ENCODE data around the gene DPP6.

DNA sequence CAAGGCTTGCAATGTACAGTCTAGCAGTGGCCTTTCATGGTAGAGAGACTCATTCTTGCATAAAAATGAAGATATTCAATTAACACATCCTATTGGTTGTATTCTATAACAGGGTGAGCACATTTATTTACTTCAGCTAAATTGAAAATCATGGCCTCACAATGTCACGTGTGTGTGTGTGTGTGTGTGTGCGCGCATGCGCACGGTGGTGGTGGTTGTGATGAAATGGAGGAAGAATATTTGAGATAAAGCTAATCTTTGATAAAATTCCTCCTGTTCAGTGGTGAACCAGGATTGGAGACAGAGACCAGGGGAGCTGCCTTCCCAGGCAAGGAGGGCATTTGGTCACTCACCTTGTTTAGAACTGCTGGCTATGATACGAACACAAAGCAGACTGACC, 199.8 kb downstream of the DPP6 start:
- TF ChIP-seq, protein P1, sequence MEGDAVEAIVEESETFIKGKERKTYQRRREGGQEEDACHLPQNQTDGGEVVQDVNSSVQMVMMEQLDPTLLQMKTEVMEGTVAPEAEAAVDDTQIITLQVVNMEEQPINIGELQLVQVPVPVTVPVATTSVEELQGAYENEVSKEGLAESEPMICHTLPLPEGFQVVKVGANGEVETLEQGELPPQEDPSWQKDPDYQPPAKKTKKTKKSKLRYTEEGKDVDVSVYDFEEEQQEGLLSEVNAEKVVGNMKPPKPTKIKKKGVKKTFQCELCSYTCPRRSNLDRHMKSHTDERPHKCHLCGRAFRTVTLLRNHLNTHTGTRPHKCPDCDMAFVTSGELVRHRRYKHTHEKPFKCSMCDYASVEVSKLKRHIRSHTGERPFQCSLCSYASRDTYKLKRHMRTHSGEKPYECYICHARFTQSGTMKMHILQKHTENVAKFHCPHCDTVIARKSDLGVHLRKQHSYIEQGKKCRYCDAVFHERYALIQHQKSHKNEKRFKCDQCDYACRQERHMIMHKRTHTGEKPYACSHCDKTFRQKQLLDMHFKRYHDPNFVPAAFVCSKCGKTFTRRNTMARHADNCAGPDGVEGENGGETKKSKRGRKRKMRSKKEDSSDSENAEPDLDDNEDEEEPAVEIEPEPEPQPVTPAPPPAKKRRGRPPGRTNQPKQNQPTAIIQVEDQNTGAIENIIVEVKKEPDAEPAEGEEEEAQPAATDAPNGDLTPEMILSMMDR (conservative IDR thresholded peaks at IDR 0.05; ENCODE audit: low read depth in 2 of 2): no peak
- TF ChIP-seq POLR2AphosphoS5 (IDR thresholded peaks at IDR 0.05; ENCODE audit: low read depth) (no peak), EZH2phosphoT487 (IDR thresholded peaks at IDR 0.05; ENCODE audit: unreplicated experiment) (no peak), EZH2 (IDR thresholded peaks at IDR 0.05; ENCODE audit: low read depth, unreplicated experiment) (no peak), CREB1 (CRISPR knock-in tag; IDR thresholded peaks at IDR 0.05; ENCODE audit: low read depth) (no peak), ETS1 (IDR thresholded peaks at IDR 0.05) (no peak), ZNF462 (CRISPR knock-in tag; IDR thresholded peaks at IDR 0.05) (no peak)
